Mesodermal cell (in vitro differentiated cells): ENCODE results near the gene FNDC4. TPM values are rescaled to one million over a fixed set of nuclear protein-coding genes. Genes with fewer than 3 reads are reported as not detected.
"Not testable (repeated sequence)": the region's sequence is repeated elsewhere in the genome, so short reads cannot be mapped to it uniquely, and the experiment has no call there.

Experiments
- H3K27ac ChIP-seq: 2 replicates; pipeline ENCODE4 v1.7.0; 2013; ENCODE audit warnings: mild to moderate bottlenecking, low read depth, low read length, moderate library complexity; ENCODE audit not compliant: severe bottlenecking
- H3K36me3 ChIP-seq: 2 replicates; pipeline ENCODE4 v1.7.1; 2013; ENCODE audit warnings: mild to moderate bottlenecking, low read length, moderate library complexity; ENCODE audit not compliant: control insufficient read depth, insufficient read depth
- H3K4me1 ChIP-seq: one replicate; pipeline ENCODE4 v1.7.1; 2013; ENCODE audit warnings: mild to moderate bottlenecking, low read length; ENCODE audit not compliant: insufficient read depth, control insufficient read depth, poor library complexity, severe bottlenecking
- H3K4me3 ChIP-seq: 2 replicates; pipeline ENCODE4 v1.7.0; 2013; ENCODE audit warnings: low read length, control low read depth, mild to moderate bottlenecking; ENCODE audit not compliant: insufficient read depth, poor library complexity, severe bottlenecking; ENCODE audit errors: extremely low read depth
- H3K9me3 ChIP-seq: 2 replicates; pipeline ENCODE4 v1.7.1; 2013; ENCODE audit warnings: mild to moderate bottlenecking, low read length, moderate library complexity; ENCODE audit not compliant: control insufficient read depth
- WGBS, 2 experiments: methylation state at CpG; one replicate each; pipeline ENCODE4 v1.1.5; 2013; ENCODE audit warnings: missing lambda C conversion rate in 2 of 2; ENCODE audit not compliant: insufficient coverage in 2 of 2; 5-methylcytosine and 5-hydroxymethylcytosine counted together
- polyA plus RNA-seq, 2 experiments: library from polyadenylated mRNA; stranded (reverse); fragments of 50-300 nt; gene quantifications; one replicate each; pipeline ENCODE4 v1.2.3, GENCODE V29; 2013

Gene FNDC4, protein sequence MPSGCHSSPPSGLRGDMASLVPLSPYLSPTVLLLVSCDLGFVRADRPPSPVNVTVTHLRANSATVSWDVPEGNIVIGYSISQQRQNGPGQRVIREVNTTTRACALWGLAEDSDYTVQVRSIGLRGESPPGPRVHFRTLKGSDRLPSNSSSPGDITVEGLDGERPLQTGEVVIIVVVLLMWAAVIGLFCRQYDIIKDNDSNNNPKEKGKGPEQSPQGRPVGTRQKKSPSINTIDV
- 20.5 TPM for polyA plus RNA-seq (2013, experiment 1 of 2)
- 15.2 TPM for polyA plus RNA-seq (2013, experiment 2 of 2)

DNA sequence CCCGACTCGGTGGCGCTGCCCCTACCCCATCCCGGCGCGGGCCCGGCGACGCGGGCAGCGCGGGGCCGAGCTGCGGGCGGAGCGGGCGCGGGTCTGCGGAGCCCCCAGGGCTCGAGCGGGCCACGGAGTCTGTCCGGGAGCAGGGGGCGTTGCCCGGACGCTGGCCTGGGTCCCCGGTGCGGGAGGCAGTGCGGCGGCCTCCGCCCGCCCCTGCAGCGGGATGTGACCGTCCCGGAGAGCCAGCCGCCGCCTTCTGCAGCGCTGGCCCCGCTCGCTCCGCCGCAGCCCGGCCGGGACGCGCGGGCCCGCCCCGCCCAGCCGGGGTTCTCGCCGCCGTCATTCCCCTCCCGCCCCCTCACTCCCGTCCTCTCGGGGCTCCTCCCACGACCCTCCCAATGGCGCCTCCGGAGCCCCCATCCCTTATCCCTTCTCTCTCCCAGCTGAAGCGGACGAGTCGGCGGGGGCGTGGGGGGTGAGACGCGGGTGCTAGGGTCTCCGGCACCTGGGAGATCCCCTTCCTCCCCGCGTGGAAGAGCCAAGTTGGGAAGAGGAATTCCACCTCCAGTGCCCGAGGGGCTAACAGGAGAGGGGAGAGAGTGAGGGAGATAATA is at the start of gene FNDC4:
TSS of gene FNDC4 (minus strand) at position 257 of the 611 bp plus-strand sequence. CDS start 521 bp downstream, outside the sequence.
- H3K4me1 ChIP-seq, result peaks cover 9% of the 10 kb centered on the region
- H3K36me3 ChIP-seq, result no peaks in the 10 kb centered on the region
- WGBS, 2 experiments, result 0% methylated on average over 36 to 47 of the region's 70 CpGs
- peak within 1 kb of the TSS; percentile 52 for H3K4me3 ChIP-seq
- H3K9me3 ChIP-seq, result no peaks in the 10 kb centered on the region
- no peak within 1 kb of the TSS for H3K27ac ChIP-seq

DNA sequence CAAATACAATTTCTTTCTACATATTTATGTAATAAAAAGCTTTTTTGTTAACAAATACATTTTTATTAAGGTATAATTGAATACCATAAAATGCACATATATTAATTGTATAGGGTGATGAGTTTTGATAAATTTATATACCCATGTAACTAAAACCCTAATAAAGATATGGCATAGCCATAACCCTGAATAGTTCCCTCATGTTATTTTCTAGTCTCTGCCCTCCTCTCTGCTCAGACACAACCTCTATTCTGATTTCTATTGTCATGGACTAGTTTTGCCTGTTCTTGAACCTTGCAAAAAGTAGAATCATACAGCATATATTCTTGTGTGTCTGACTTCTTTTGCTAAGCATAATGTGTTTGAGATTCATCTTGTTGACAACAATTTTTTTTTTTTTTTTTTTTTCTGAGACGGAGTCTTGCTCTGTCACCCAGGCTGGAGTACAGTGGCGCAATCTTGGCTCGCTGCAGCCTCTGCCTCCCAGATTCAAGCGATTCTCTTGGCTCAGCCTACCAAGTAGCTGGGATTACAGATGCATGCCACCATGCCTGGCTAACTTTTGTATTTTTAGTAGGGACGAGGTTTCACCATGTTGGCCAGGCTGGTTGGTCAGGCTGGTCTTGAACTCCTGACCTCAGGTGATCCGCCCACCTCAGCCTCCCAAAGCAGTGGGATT is 49.3 kb upstream of the FNDC4 start:
- no peak overlapping the region for H3K27ac ChIP-seq
- H3K4me1 ChIP-seq, result no peaks in the 10 kb centered on the region
- H3K9me3 ChIP-seq, result peaks cover 4% of the 10 kb centered on the region
- H3K36me3 ChIP-seq, result no peaks in the 10 kb centered on the region
- H3K4me3 ChIP-seq, result no peak overlapping the region
- 83 to 89% methylated on average over 5 of the region's 6 CpGs for WGBS, 2 experiments

DNA sequence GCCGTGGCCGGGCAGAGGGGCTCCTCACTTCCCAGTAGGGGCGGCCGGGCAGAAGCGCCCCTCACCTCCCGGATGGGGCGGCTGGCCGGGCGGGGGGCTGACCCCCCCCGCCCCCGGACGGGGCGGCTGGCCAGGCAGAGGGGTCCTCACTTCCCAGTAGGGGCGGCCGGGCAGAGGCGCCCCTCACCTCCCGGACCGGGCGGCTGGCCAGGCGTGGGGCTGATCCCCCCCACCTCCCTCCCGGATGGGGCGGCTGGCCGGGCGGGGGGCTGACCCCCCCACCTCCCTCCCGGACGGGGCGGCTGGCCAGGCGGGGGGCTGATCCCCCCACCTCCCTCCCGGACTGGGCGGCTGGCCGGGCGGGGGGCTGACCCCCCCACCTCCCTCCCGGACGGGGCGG is 44.6 kb upstream of the FNDC4 start:
- H3K27ac ChIP-seq, H3K9me3 ChIP-seq, H3K4me1 ChIP-seq, H3K4me3 ChIP-seq, H3K36me3 ChIP-seq: not testable (repeated sequence)
- no CpG with 5 or more reads among the region's 35 CpGs for WGBS, 2 experiments

DNA sequence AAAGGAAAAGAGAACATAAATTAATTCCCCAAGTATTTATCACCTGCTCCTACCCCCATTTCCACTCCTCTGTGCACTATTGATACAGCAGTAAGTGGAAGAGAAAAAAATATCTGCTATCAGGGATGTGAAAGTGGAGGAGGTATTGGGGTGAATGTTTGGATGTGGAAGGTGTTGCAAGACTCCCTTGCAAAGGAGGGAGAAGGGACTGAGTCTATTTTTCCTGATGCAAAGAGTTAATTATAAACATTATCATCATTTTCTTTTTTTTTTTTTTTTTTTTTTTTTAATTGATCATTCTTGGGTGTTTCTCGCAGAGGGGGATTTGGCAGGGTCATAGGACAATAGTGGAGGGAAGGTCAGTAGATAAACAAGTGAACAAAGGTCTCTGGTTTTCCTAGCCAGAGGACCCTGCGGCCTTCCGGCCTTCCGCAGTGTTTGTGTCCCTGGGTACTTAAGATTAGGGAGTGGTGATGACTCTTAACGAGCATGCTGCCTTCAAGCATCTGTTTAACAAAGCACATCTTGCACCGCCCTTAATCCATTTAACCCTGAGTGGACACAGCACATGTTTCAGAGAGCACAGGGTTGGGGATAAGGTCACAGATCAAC is 43.9 kb upstream of the FNDC4 start:
- not testable (repeated sequence) for H3K9me3 ChIP-seq, H3K27ac ChIP-seq, H3K4me1 ChIP-seq, H3K4me3 ChIP-seq, H3K36me3 ChIP-seq
- no CpG with 5 or more reads among the region's 6 CpGs for WGBS, 2 experiments

DNA sequence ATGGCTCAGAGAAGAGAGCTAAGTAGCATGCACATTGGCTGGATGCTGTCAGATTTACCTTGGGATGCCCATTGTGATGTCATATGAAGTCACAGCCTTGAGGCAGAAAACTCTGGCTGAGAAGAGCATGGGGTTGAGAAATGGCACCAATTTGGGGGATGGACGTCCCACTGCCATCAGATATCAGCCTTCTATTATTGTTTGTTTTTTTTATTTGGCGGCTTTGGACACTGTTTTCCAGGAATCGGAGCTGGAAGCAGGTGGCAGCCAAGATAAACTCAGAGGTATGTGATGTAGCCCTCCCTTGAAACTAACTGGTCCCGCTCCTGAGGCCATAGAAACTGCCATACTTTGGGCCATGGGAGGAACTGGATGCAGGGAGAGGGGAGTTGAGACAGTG is 42.3 kb upstream of the FNDC4 start:
- Histone ChIP-seq H3K36me3 (no peaks in the 10 kb centered on the region), H3K4me3 (no peak overlapping the region), H3K9me3 (no peaks in the 10 kb centered on the region), H3K4me1 (no peaks in the 10 kb centered on the region), H3K27ac (no peak overlapping the region)
- WGBS, 2 experiments, result 92 to 100% methylated on average over 1 to 2 of the region's 4 CpGs

DNA sequence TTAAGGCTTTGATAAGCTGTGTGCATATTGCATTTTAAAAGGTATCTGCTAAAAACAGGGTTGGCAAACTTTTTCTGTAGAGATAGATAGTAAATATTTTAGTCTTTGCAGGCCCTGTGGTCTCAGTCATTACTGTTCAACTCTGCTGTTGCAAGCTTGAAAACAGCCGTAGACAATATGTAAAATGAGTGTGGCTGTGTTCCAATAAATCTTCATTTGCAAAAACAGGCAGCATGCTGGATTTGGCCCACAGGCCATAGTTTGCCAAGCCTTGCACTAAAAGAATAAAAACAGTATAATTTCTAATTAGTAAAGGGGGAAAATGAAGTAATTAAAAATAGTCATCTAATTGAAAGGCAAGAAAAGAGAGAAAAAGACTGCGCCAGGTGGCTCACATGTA is 37.0 kb upstream of the FNDC4 start:
- Histone ChIP-seq H3K36me3 (no peaks in the 10 kb centered on the region), H3K4me1 (no peaks in the 10 kb centered on the region), H3K4me3 (no peak overlapping the region), H3K9me3 (no peaks in the 10 kb centered on the region), H3K27ac (no peak overlapping the region)
- 93 to 100% methylated on average over 2 of the region's 2 CpGs for WGBS, 2 experiments

DNA sequence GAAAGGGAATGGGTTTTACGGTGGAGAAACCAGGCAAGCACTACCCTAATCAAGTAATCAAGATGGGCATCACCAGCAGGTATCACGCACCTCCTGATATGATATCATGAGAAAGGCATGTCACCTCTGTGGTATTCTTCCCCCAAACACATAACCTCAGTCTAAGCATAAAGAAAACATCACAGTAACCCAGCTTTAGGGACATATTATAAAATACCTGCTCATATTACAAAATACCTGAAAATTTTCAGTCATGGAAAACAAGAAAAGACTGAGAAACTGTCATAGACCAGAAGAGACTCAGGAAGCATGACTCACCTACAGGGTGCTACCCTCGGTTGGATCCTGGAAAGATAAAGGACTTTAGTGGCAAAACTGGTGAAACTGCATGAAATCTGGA is 32.2 kb upstream of the FNDC4 start:
- WGBS, 2 experiments, result 57 to 90% methylated on average over 2 to 3 of the region's 3 CpGs
- H3K9me3 ChIP-seq, result no peaks in the 10 kb centered on the region

DNA sequence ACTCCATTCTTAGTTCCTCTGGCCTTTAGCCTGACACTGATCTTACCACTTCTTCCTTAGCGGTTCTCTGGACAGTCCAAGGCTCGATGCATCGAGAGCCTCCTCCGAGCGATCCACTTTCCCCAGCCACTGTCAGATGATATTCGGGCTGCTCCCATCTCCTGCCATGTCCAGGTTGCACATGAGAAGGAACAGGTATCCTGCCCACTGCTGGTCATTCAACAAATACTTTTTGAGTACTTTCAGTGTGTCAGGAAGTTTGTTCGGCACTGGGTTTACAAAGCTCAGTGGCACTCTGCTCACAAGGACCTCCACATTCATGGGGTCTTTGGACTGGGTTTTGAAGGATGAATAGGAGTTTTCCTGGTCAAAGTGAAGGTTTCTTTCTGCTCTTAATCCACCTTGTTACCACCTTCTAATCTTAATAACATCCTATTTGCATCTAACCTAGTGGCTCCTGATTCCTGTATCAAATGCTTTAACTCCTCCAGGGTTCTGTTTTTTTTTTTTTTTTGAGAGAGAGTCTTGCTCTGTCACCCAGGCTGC is 27.5 kb upstream of the FNDC4 start:
- Histone ChIP-seq H3K9me3 (no peaks in the 10 kb centered on the region), H3K4me1 (no peaks in the 10 kb centered on the region), H3K27ac (no peak overlapping the region), H3K4me3 (no peak overlapping the region), H3K36me3 (no peaks in the 10 kb centered on the region)
- WGBS, 2 experiments, result 81 to 94% methylated on average over 4 to 6 of the region's 7 CpGs

More for the DNA sequence above, 32.2 kb upstream of the FNDC4 start:
- Histone ChIP-seq H3K4me1 (no peaks in the 10 kb centered on the region), H3K27ac (no peak overlapping the region), H3K36me3 (no peaks in the 10 kb centered on the region), H3K4me3 (no peak overlapping the region)

DNA sequence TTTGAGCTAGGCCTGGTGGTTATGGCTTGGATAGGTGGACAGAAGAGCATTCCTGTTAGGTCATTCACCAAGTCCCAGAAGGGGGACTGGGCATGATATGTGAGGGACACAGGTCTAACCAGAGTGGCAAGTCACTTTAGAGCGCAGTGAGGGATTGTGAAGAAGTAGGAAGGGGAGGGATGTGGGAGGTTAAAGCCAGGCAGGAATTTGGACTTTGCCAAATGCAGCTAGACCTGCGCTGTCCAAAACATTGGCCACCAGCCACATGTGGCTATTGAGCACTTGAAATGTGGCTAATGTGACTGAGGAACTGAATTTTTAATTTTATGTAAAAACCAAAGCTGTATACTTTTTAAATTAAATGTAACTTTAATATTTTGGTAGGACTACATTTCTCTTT is 25.3 kb upstream of the FNDC4 start:
- H3K4me1 ChIP-seq, result no peaks in the 10 kb centered on the region
- no peaks in the 10 kb centered on the region for H3K9me3 ChIP-seq
- H3K4me3 ChIP-seq, result no peak overlapping the region
- H3K27ac ChIP-seq, result no peak overlapping the region
- no peaks in the 10 kb centered on the region for H3K36me3 ChIP-seq
- 100% methylated on average over 1 of the region's 2 CpGs for WGBS, 2 experiments

DNA sequence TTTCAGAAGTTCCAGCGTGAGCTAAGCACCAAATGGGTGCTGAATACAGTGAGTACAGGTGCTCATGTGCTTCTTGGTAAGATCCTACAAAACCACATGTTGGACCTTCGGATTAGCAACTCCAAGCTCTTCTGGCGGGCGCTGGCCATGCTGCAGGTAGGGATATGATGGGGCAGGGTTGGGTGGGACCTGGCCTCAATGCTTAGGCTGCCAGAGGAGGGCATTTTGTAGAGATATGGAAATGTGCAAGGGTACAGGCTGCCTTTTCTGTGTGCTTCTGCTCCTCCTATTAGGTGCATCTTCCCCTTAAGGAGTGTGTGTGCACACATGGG is 23.7 kb upstream of the FNDC4 start:
- no peak overlapping the region for H3K4me3 ChIP-seq
- no peaks in the 10 kb centered on the region for H3K36me3 ChIP-seq
- no peaks in the 10 kb centered on the region for H3K9me3 ChIP-seq
- no peak overlapping the region for H3K27ac ChIP-seq
- H3K4me1 ChIP-seq, result no peaks in the 10 kb centered on the region
- 93 to 100% methylated on average over 1 to 4 of the region's 4 CpGs for WGBS, 2 experiments
